Measurements from ENCODE around the gene PPP6R1. TPM values are rescaled to one million over a fixed set of nuclear protein-coding genes. Genes with fewer than 3 reads are reported as not detected.

PPP6R1 gene
- total RNA-seq, 2 experiments from 2014 or later: 226 to 230 TPM

DNA sequence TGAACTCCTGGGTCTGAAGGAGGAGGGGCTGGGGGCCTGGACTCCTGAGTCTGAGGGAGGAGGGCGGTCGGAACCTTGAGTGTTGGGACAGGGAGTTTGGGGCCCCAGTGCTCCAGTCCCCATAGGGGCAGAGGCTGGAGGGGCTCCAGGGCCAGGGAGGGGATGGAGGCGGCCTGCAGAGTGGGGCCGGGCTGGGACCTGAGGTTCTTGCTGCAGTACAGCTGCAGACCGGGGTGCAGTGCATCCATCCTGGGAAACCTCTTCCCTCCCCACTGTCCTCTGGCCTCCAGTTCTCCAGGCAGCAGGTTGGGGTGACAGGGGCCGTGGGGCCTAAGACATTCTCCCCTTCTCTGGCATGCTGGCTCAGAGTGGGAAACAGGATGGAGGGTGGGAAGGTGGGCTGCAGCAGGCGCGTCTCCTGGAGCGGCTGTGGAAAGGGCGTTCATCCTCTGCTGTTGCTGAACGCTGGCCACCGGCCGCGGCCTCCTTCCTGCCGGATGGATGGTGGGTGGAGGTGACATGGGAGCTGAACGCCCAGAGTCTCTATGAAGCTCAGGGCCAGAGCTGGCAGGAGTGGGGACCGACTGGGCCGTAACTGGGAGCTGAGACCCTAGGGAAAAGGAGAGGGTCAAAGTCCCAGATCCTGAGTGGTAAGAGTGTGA, 26.5 kb upstream of the PPP6R1 start:
- ChIA-PET CTCF (no interaction called here), POLR2A (no interaction called here)

DNA sequence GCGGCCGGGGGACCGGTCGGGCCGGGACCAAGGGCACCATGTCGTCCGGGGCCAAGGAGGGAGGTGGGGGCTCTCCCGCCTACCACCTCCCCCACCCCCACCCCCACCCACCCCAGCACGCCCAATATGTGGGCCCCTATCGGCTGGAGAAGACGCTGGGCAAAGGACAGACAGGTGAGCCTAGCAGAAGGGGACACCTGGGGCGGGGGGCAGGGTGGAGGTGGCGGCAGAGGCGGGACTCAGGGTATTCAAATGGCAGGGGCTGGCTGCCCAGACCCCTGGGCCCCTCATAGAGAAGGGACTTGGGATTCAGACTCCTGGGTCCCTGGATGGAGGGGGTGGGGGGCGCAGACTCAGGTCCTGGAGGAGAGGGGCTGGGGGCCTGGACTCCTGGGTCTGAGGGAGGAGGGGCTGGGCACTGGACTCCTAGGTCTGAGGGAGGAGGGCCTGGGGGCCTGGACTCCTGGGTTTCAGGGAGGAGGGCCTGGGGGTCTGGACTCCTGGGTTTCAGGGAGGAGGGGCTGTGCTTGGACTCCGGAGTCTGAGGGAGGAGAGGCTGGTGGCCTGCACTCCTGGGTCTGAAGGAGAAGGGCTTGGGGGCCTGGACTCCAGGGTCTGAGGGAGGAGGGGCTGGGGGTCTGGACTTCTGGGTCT, 25.7 kb upstream of the PPP6R1 start:
- POLR2A ChIA-PET: interaction anchor here (0.6 kb wide), 1 partner anchor 99 kb away, joined by 4 read pairs; no protein-coding TSS in a partner anchor
- CTCF ChIA-PET: no interaction called here

DNA sequence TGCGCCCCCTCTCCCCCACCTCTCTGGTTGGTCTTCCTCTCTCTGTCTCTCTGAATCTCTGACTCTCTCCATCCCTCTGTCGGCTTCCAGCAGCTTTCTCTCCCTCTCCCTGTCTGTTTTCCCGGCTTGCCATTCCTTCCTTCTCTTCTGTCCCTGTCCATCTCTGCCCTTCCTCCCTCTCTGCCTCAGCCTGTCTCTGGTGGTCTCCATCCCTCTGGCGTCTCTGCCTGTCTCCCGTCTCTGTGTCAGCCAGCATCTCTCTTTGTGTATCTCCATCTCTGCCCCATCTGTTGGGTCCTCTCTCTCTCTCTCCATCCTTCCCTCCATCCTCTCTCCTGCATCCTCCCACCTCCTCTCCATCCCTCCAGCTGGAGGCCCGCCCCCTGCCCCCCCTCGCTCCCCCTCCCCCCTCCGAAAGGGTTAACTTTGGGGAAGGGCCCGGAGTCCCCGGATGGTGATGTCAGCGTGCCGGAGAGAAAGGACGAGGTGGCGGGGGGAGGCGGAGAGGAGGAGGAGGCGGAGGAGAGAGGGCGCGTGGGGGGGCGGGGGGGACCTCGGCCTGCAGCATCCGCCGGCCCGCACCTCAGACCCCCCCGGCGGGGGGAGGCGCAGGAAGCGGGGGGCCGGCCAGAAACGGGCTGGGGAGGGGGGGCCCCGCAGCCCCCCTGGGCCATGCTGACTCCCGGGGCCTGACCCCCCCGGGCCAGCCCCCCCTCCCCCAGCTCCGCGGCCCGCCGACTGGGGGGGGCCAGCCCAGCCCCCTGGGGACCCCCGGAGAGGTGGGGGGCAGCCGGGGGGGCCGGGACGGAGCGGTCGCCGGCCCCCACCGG, 24.9 kb upstream of the PPP6R1 start, which contains the start of gene BRSK1:
BRSK1 (plus strand) TSS at position 450 of the 830 bp plus-strand sequence. CDS start 446 bp downstream, outside the sequence.
- ChIA-PET CTCF (interaction anchor here (1.2 to 2.2 kb wide), 2 partner anchors 18 to 184 kb away, joined by 3 to 8 read pairs; no protein-coding TSS in a partner anchor), POLR2A (interaction anchor here (0.6 kb wide), 1 partner anchor 100 kb away, joined by 4 read pairs; no protein-coding TSS in a partner anchor)

DNA sequence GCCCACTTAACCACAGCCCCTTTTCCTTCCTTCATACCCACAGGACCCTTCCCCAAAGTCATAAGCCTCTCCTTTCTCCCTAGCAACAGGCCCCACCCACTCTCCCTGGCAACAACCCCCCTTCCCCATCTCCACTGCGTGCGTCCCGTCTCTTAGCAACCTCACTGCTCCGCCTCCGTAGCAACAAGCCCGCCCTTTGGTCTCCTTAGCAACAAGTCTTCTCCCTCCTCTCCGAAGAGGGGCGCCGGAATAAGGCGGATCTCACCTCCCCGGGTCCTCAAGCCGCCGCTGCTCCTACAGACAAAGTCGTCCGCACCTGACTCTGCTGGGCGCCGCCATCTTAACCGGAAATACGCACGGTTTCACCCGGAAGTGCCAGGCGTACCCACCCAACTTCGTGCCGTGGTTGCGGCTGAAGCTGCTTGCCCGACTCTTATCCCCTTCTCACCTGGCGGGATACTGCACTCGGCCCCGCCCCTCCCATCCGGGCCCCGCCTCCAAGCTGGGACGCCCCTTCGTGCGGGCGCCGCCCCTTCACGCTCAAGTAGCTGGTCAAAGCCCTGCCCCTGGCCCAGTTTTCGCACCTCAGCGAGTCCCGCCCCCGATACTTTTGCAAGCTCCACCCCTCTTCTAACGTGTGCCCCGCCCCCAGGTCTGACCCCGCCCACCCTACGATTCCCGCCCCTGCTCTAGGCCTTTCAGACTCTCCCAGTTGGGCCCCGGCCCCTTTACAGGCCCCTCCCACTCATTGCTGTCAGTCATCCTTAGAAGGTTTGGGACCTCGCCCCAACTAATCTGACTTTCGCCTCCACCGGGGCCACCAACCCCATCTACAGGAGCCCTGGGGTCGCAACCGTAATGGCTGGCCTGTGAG, 21.2 kb upstream of the PPP6R1 start, which contains the start of gene HSPBP1:
HSPBP1 (minus strand) TSS at position 341 of the 874 bp plus-strand sequence. CDS start 502 bp downstream, outside the sequence.
- POLR2A ChIA-PET: interaction anchor here (0.6 to 2.0 kb wide), 8 partner anchors 11 to 196 kb away, joined by 3 to 15 read pairs (median 7); partner anchors contain the start of genes PPP6R1, TMEM238, UBE2S and ZNF628
- CTCF ChIA-PET: interaction anchor here (2.7 kb wide), 1 partner anchor 26 kb away, joined by 7 read pairs; no protein-coding TSS in a partner anchor

DNA sequence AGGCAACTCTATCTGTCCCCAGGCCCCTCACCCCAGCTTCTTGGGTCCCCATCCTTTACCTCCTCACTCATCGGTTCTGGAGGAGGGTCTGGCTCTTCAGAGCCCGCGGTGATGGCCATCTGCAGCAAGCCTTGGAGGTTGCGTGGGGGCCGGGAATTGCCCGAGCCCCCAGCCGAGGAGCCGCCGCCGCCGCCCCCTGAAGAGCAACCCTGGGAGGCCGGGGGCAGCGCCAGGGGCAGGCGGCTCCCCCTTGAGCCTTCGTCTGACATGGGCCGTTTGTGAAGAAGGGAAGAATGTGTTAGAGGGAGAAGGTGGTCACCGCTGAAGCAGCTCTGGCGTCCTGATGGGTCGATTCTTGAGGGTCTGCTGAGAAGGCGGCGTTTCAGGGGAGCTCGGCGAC, 20.5 kb upstream of the PPP6R1 start:
- CTCF ChIA-PET: interaction anchor here (0.7 to 2.7 kb wide), 3 partner anchors 12 to 25 kb away, joined by 3 to 7 read pairs (median 3); no protein-coding TSS in a partner anchor
- POLR2A ChIA-PET: interaction anchor here (0.6 to 2.0 kb wide), 3 partner anchors 19 to 128 kb away, joined by 7 to 15 read pairs (median 8); partner anchors contain the start of genes TMEM238 and UBE2S

DNA sequence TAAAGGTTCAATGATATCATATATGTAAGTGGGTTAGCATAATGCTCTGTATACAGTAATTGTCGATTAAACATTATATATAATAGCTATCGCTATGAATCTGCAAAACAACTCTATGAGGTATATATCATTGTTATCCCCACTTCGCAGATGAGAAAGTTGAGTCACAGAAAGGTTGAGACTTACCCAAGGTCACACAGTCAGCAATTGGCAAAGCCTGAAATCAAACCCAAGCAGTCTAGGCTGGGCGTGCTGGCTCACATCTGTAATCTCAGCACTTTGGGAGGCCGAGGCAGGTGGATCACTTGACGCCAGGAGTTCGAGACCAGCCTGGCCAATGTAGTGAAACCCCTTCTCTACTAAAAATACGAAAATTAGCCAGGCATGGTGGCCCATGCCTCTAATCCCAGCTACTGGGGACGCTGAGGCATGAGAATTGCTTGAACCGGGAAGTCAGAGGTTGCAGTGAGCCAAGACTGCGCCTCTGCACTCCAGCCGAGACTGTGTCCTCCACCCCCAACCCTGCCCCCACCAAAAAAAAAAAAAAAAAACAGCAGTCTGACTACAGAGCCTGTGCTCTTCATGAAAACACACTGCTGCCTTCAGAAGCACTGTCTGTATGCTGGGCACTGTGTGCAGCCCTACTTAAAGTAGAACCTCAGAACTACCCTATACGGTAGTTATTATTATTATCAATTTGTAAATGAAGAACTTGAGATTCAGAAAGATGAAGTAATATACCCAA, 19.7 kb upstream of the PPP6R1 start:
- POLR2A ChIA-PET: no interaction called here
- CTCF ChIA-PET: interaction anchor here (0.7 to 2.7 kb wide), 4 partner anchors 13 to 24 kb away, joined by 3 to 7 read pairs (median 5); no protein-coding TSS in a partner anchor

DNA sequence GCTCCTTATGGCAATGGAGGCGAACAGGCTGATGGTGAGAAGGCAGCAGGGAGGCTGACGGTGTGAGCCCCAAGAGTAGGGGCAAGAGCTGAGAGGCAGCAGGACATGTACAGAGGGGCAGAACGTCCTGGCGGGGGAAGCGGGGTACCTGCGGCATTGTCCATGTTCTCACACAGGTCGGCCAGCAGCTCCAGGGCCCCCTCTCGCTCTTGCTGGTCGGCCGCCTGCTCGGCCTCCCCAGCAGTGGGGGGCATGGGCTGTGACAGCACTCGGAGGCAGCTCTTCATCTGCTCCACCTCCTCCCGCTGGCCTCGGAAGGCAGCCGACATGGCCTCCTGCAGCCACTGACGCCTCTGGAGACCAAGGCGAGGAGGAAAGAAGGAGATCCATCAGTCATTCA, 18.7 kb upstream of the PPP6R1 start:
- ChIA-PET POLR2A (no interaction called here), CTCF (interaction anchor here (0.8 to 2.2 kb wide), 4 partner anchors 17 to 227 kb away, joined by 3 to 7 read pairs (median 4); no protein-coding TSS in a partner anchor)

DNA sequence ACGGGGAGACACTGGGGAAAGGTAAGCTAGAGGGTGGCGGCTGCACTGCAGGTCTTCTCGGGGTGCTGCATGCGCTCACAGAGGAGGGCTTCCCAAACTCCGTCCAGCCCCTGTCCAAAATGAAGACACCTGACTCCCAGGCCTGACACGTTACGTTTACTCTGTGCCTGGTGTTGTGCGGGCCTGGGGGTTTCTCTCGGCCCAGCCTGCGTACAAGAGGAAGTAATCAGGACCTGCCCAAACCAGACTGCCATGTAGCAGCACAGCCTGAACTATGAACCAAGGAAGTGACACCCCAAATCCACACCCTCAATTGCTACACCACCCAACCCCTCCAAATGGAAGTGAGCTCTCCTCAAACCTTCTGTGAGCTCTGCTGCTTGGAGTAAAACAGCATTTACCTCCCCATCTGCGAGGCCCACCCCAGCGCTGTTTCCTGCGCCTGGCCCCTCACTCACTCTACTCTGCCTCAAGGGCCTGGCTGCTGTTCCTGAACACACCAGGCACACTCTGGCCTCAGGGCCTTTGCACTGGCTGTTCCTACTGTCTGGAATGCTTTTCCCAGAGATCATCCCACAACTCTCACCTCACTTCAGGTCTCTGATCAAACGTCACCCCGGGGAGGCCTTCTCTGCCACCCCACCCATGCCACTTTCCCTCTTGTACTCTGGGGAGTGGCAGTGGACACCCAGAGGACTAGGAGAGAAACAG, 18.1 kb upstream of the PPP6R1 start:
- CTCF ChIA-PET: interaction anchor here (0.7 to 2.2 kb wide), 5 partner anchors 17 to 227 kb away, joined by 3 to 7 read pairs (median 3); no protein-coding TSS in a partner anchor

DNA sequence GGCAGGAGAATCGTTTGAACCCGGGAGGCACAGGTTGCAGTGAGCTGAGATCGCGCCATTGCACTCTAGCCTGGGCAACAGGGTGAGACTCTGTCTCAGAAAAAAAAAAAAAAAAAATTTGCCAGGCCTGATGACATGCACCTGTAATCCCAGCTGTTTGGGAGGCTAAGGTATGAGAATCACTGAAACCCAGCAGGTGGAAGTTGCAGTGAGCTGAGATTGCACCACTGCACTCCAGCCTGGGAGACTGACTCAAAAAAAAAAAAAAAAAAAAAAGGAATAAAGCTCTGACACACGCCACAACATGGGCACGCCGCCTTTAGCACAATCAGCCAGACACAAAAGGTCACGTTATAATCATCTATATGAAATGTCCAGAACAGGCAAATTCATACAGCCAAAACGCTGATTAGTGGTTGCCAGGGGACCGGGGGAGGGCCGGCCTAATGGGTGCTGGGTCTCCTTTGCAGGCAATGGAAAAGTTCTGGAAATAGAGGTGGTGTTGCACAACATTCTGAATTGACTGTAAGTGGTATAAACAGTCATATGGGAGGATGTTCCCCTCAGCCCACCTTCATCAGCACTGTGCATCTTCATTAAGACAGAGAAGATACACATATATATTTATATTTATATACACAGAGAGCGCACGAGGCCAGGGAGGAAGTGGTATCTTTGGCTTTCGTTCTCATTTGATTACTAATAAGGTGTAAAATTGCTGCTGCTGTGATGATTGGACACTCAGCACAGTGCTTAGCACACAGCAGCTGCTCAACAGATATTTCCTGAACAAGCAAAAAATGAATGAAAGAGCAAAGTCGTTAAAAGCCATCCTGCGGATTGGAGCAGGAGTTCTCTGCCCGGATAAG, 17.3 kb upstream of the PPP6R1 start:
- ChIA-PET CTCF (interaction anchor here (0.6 to 2.2 kb wide), 5 partner anchors 16 to 228 kb away, joined by 3 to 7 read pairs (median 3); no protein-coding TSS in a partner anchor), POLR2A (interaction anchor here (0.6 to 0.8 kb wide), 6 partner anchors 14 to 1038 kb away, joined by 3 to 8 read pairs (median 4); no protein-coding TSS in a partner anchor)

More for the DNA sequence above, 18.1 kb upstream of the PPP6R1 start:
- POLR2A ChIA-PET: interaction anchor here (0.8 kb wide), 1 partner anchor 23 kb away, joined by 3 read pairs; no protein-coding TSS in a partner anchor

DNA sequence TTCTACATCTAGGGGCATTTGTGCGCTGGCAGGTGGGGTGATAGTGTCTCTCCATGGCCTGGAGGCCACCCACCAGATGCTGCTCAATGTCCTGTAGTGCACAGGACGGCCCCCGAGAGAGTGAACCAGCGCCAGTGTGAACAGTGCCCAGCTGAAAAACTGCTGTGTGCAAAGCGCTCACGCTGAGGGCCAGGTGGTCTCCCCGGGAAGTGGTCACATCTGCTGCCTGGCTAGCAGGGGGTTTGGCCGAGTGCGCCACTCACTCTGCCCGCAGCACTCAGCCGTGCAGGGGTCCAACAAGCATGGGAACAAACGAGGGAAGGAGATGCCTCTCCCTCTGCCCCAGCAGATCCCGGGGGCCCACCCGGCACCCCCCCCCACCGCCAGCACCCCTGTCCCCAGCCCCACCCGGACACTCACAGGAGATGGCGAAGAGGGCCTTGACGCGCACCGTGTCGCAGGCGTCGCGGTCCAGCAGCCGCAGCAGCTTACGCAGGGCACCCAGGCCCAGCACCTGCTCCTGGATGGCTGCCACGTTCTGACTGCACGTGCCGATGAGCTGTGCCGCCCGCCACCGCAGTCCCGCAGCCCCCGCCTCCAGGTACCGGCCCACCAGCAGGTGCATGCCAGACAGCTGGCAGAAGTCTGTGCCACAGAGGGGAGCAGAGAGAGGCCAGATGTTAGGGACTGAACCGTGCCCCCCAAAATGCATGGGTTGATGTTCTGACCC, 15.3 kb upstream of the PPP6R1 start:
- POLR2A ChIA-PET: no interaction called here
- CTCF ChIA-PET: no interaction called here

DNA sequence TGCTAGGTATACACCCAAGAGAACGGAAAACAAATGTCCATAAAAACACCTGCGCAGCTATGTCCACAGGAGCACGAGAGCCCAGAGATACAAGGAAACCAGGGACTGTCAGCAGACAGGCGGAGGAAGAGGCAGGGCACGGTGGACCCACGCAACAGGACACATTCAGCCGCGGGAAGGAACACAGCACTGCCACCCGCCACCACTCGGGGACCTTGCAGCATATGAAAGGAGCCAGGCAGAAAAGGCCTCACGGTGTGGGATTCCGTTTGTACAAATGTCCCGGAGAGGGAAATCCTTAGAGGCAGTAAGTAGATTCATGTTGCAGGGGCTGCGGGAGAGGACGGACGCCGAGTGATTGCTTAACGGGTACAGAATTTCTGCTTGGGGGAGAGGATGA, 13.3 kb upstream of the PPP6R1 start:
- ChIA-PET CTCF (interaction anchor here (0.9 kb wide), 1 partner anchor 29 kb away, joined by 3 read pairs; no protein-coding TSS in a partner anchor), POLR2A (no interaction called here)

DNA sequence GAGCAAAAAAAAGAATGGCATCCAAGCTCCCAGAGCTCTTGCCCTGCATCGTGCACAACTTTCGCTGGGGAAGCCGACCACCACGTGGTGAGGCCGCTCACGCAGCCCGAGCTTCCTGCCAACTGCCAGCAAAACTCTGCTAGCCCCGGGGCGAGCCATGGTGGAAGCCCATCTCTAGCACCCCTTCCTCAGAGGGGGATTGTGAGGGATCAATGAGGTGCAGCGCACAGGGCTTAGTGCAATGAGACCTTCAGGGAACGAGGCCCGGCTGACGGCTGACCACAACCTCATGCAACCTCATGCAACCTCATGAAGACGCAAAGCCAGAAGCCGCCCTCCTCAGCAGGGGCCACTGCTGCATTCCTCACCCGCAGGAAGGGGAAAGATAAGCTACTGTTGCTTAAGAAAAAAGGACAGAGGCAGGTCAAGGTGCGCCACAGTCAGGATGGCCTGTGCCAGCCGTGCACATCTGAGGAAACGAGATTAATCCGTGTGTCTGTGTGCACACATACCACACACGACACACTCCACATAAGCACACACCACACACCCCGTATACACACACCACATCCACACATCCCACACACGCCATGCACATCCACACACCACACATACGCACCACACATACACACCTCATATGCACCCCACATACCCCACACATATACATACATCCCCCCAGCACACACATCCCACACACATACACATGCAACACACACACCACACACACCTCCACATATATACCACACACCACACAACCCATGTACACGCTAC, 11.5 kb upstream of the PPP6R1 start:
- ChIA-PET CTCF (no interaction called here), POLR2A (interaction anchor here (1.4 kb wide), 1 partner anchor 11 kb away, joined by 5 read pairs; no protein-coding TSS in a partner anchor)

DNA sequence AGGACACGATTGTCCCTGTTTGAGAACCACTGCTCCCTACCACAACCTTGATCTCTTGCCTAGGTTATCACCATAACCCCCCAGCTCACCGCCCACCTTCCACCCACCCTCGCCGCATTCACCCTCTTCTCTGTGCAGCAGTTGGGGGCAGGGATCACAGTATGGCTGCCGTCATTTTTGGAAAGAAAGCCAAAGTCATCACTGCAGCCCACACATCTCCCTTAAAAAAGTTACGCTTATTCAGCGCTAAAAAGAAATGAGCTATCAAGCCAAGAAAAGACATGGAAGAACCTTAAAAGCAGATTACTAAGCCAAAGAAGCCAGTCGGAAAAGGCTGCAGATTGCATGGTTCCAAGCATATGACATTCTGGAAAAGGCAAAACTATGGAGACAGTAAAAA, 10.5 kb upstream of the PPP6R1 start:
- CTCF ChIA-PET: no interaction called here
- POLR2A ChIA-PET: no interaction called here

DNA sequence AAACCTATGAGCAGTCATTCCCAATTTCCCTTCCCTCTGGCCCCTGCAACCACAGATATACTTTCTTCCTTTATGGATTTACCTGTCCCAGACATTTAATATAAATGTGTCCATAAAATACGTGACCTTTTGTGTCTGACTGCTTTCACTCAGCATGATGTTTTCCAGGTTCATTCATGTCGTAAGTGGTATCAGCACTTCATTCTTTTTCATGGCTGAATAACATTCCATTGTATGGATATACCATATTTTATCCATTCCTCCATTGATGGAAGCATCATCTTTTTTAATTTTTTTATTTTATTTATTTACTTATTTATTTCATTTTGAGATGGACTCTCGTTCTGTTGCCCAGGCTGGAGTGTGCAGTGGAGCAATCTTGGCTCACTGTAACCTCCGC, 8.0 kb upstream of the PPP6R1 start:
- POLR2A ChIA-PET: no interaction called here
- CTCF ChIA-PET: no interaction called here

DNA sequence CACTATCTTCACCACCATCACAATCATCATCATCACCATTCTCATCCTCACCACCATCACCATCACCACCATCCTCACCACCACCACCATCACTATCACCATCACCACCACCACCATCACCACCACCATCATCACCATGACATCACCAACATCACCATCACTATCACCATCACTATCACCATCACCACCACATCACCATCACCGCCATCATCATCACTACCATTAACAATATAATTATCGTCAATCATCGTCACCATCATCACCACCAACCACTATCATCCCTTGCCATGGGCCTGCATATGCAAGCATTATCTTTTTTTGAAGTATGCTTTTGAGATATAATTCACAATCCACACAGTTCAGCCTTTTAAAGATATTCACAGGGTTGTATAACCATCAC, 7.6 kb upstream of the PPP6R1 start:
- POLR2A ChIA-PET: no interaction called here
- CTCF ChIA-PET: no interaction called here
